GM19239 (cell line): ENCODE data around the gene MUC5B.
"Not testable (repeated sequence)": the region's sequence is repeated elsewhere in the genome, so short reads cannot be mapped to it uniquely, and the experiment has no call there.

Source experiments
- DNase-seq: peaks from one replicate; pipeline ENCODE4 v3.0.0; 2011; ENCODE audit warnings: low spot score; ENCODE audit not compliant: insufficient read length
- FAIRE-seq: peaks from 2 replicates; lab custom pipeline; 2011; peaks lifted over from hg19 to GRCh38; lab: Jason Lieb, UNC

The MUC5B gene

GRCh38 chr11:1242751-1243150, 19.9 kb downstream of the MUC5B start:
- not testable (repeated sequence) for FAIRE-seq, DNase-seq

- DNase-seq, FAIRE-seq: not testable (repeated sequence)
Observed at GRCh38 chr11:1243521-1243920, 20.7 kb downstream of the MUC5B start.

GRCh38 chr11:1244557-1244956, 21.7 kb downstream of the MUC5B start:
- not testable (repeated sequence) for DNase-seq, FAIRE-seq

GRCh38 chr11:1245717-1246116, 22.9 kb downstream of the MUC5B start:
- not testable (repeated sequence) for FAIRE-seq

GRCh38 chr11:1246301-1246700, 23.4 kb downstream of the MUC5B start:
- FAIRE-seq, DNase-seq: not testable (repeated sequence)

More at GRCh38 chr11:1245717-1246116, 22.9 kb downstream of the MUC5B start:
- DNase-seq: not testable (repeated sequence)

GRCh38 chr11:1247026-1247425, 24.2 kb downstream of the MUC5B start:
- DNase-seq, FAIRE-seq: not testable (repeated sequence)

- not testable (repeated sequence) for DNase-seq, FAIRE-seq
Observed at GRCh38 chr11:1248951-1249350, 26.1 kb downstream of the MUC5B start.

- DNase-seq, FAIRE-seq: not testable (repeated sequence)
Observed at GRCh38 chr11:1250411-1250810, 27.5 kb downstream of the MUC5B start.

GRCh38 chr11:1251236-1251770, 28.4 kb downstream of the MUC5B start:
- no peak for FAIRE-seq

GRCh38 chr11:1252371-1253102, 29.7 kb downstream of the MUC5B start:
- DNase-seq (no peak), FAIRE-seq (no peak)

More at GRCh38 chr11:1251236-1251770, 28.4 kb downstream of the MUC5B start:
- no peak for DNase-seq

GRCh38 chr11:1253103-1253485, 30.2 kb downstream of the MUC5B start:
- no peak for FAIRE-seq
- DNase-seq: no peak

- no peak for DNase-seq
- FAIRE-seq: no peak
Observed at GRCh38 chr11:1254086-1254648, 31.3 kb downstream of the MUC5B start.

- no peak for DNase-seq
- FAIRE-seq: no peak
Observed at GRCh38 chr11:1254733-1255132, 31.9 kb downstream of the MUC5B start.

GRCh38 chr11:1255151-1255550, 32.3 kb downstream of the MUC5B start:
- DNase-seq: no peak
- FAIRE-seq: no peak

- no peak for FAIRE-seq
- DNase-seq: no peak
Observed at GRCh38 chr11:1256257-1257045, 33.6 kb downstream of the MUC5B start.

GRCh38 chr11:1257366-1257765, 34.5 kb downstream of the MUC5B start:
- no peak for DNase-seq
- FAIRE-seq: no peak

- FAIRE-seq (no peak), DNase-seq (no peak)
Observed at GRCh38 chr11:1257916-1258315, 35.0 kb downstream of the MUC5B start.

GRCh38 chr11:1258401-1259075, 35.7 kb downstream of the MUC5B start:
- no peak for FAIRE-seq

GRCh38 chr11:1259076-1259461, 36.2 kb downstream of the MUC5B start:
- no peak for FAIRE-seq
- DNase-seq: no peak

More at GRCh38 chr11:1258401-1259075, 35.7 kb downstream of the MUC5B start:
- no peak for DNase-seq

- DNase-seq (no peak), FAIRE-seq (no peak)
Observed at GRCh38 chr11:1259561-1259960, 36.7 kb downstream of the MUC5B start.
